Activated CD4-positive, alpha-beta memory T cell treated with anti-CD3 and anti-CD28 coated beads, Interleukin-2, amount 10 ng/mL, durations not matched to agents 7 days and 5 days (primary cell): ENCODE measurements around the gene FAAH. TPM values are rescaled to one million over a fixed set of nuclear protein-coding genes. Genes with fewer than 3 reads are reported as not detected.
"Not testable (repeated sequence)": the region's sequence is repeated elsewhere in the genome, so short reads cannot be mapped to it uniquely, and the experiment has no call there.

Experiments
- CTCF ChIA-PET: fragments of 350-600 bp; sonication (Branson Sonifier 250); formaldehyde crosslinking; loops from one replicate; lab custom pipeline; 2021; ENCODE audit warnings: antibody characterized with exemption, inconsistent platforms; lab: Charles Lee
- POLR2A ChIA-PET: fragments of 350-600 bp; sonication (Branson Sonifier 250); formaldehyde crosslinking; loops from one replicate; lab custom pipeline; 2021; ENCODE audit warnings: antibody characterized with exemption; lab: Charles Lee
- DNase-seq: peaks from one replicate; pipeline ENCODE4 v3.0.0-alpha.2; 2020
- H3K27ac Mint-ChIP-seq: one replicate; pipeline ENCODE4 v1.8.0; 2021; ENCODE audit warnings: mild to moderate bottlenecking, mixed read lengths
- H3K27me3 Mint-ChIP-seq: one replicate; pipeline ENCODE4 v1.8.0; 2021; ENCODE audit warnings: mixed read lengths
- H3K36me3 Mint-ChIP-seq: one replicate; pipeline ENCODE4 v1.8.0; 2021; ENCODE audit warnings: low read depth, mixed read lengths
- H3K4me1 Mint-ChIP-seq: one replicate; pipeline ENCODE4 v1.8.0; 2021; ENCODE audit warnings: mixed read lengths
- H3K4me3 Mint-ChIP-seq: one replicate; pipeline ENCODE4 v1.8.0; 2021; ENCODE audit warnings: mild to moderate bottlenecking, mixed read lengths
- H3K9me3 Mint-ChIP-seq: one replicate; pipeline ENCODE4 v1.8.0; 2021; ENCODE audit warnings: mixed read lengths
- total RNA-seq, 2 experiments: library from RNA; stranded (reverse); gene quantifications; one replicate each; pipeline ENCODE4 v1.2.3, GENCODE V29; 2021

Gene FAAH
- 1 to 10 TPM; 4.0 to 4.3 TPM for total RNA-seq

GRCh38 chr1:46394108-46394871, at the start of gene FAAH:
TSS of gene FAAH (plus strand) at chr1:46394317. CDS start at chr1:46394349, 32 bp downstream.
- H3K9me3 Mint-ChIP-seq, result peaks cover 12% of the 10 kb centered on the region
- H3K4me3 Mint-ChIP-seq, result peak within 1 kb of the TSS; percentile 43
- no peak within 1 kb of the TSS for H3K27ac Mint-ChIP-seq
- ChIA-PET CTCF (interaction anchor here (0.6 kb wide), 1 partner anchor 12 kb away, joined by 4 read pairs; no protein-coding TSS in a partner anchor), POLR2A (no interaction called here)
- H3K4me1 Mint-ChIP-seq, result peaks cover 8% of the 10 kb centered on the region
- peaks cover 25% of the 10 kb centered on the region for H3K27me3 Mint-ChIP-seq
- H3K36me3 Mint-ChIP-seq, result peaks cover 5% of the 10 kb centered on the region
- DNase-seq, result peak; percentile 29

- H3K9me3 Mint-ChIP-seq, result no peaks in the 10 kb centered on the region
- no peak overlapping the region for H3K27ac Mint-ChIP-seq
- ChIA-PET CTCF (interaction anchor here (0.6 to 6.0 kb wide), 3 partner anchors 11 to 100 kb away, joined by 3 to 46 read pairs (median 3); no protein-coding TSS in a partner anchor), POLR2A (interaction anchor here (0.6 to 1.8 kb wide), 2 partner anchors 98 to 262 kb away, joined by 3 to 5 read pairs; partner anchors contain the start of gene RAD54L)
- H3K27me3 Mint-ChIP-seq, result no peaks in the 10 kb centered on the region
- H3K4me3 Mint-ChIP-seq, result no peak overlapping the region
- DNase-seq, result no peak
- H3K4me1 Mint-ChIP-seq, result peaks cover 46% of the 10 kb centered on the region
- peaks cover 45% of the 10 kb centered on the region for H3K36me3 Mint-ChIP-seq
Observed at GRCh38 chr1:46344481-46344880, 49.6 kb upstream of the FAAH start.

GRCh38 chr1:46345281-46345680, 48.8 kb upstream of the FAAH start:
- H3K27ac Mint-ChIP-seq, result no peak overlapping the region
- H3K27me3 Mint-ChIP-seq, result no peaks in the 10 kb centered on the region
- H3K4me3 Mint-ChIP-seq, result no peak overlapping the region
- CTCF ChIA-PET, result interaction anchor here (0.7 to 6.0 kb wide), 5 partner anchors 12 to 122 kb away, joined by 3 to 46 read pairs (median 4); partner anchors contain the start of gene RAD54L
- H3K4me1 Mint-ChIP-seq, result peaks cover 42% of the 10 kb centered on the region
- no peak for DNase-seq
- POLR2A ChIA-PET, result interaction anchor here (1.8 kb wide), 1 partner anchor 98 kb away, joined by 5 read pairs; the partner anchor contains the start of gene RAD54L
- peaks cover 51% of the 10 kb centered on the region for H3K36me3 Mint-ChIP-seq
- H3K9me3 Mint-ChIP-seq, result no peaks in the 10 kb centered on the region

- Mint-ChIP-seq H3K4me3 (no peak overlapping the region), H3K9me3 (no peaks in the 10 kb centered on the region), H3K36me3 (peaks cover 52% of the 10 kb centered on the region), H3K27ac (no peak overlapping the region), H3K27me3 (no peaks in the 10 kb centered on the region), H3K4me1 (peaks cover 8% of the 10 kb centered on the region)
- DNase-seq, result no peak
- ChIA-PET POLR2A (no interaction called here), CTCF (interaction anchor here (0.7 to 1.7 kb wide), 2 partner anchors 18 to 331 kb away, joined by 3 to 4 read pairs; no protein-coding TSS in a partner anchor)
Observed at GRCh38 chr1:46352363-46352762, 41.8 kb upstream of the FAAH start.

- H3K4me3 Mint-ChIP-seq, H3K27me3 Mint-ChIP-seq, H3K4me1 Mint-ChIP-seq, H3K9me3 Mint-ChIP-seq, H3K27ac Mint-ChIP-seq, POLR2A ChIA-PET, DNase-seq: not testable (repeated sequence)
- peaks cover 44% of the 10 kb centered on the region for H3K36me3 Mint-ChIP-seq
- CTCF ChIA-PET, result interaction anchor here (0.8 to 1.3 kb wide), 2 partner anchors 8 to 12 kb away, joined by 3 to 4 read pairs; no protein-coding TSS in a partner anchor
Observed at GRCh38 chr1:46355920-46356319, 38.2 kb upstream of the FAAH start.

GRCh38 chr1:46362158-46362557, 32.0 kb upstream of the FAAH start:
- no peak for DNase-seq
- ChIA-PET POLR2A (no interaction called here), CTCF (interaction anchor here (0.6 to 1.9 kb wide), 4 partner anchors 12 to 107 kb away, joined by 3 to 6 read pairs (median 4); no protein-coding TSS in a partner anchor)
- Mint-ChIP-seq H3K9me3 (no peaks in the 10 kb centered on the region), H3K4me1 (no peaks in the 10 kb centered on the region), H3K27ac (no peak overlapping the region), H3K27me3 (no peaks in the 10 kb centered on the region), H3K4me3 (no peak overlapping the region), H3K36me3 (peaks cover 39% of the 10 kb centered on the region)

GRCh38 chr1:46363121-46363520, 31.0 kb upstream of the FAAH start:
- Mint-ChIP-seq H3K36me3 (peaks cover 40% of the 10 kb centered on the region), H3K9me3 (no peaks in the 10 kb centered on the region), H3K4me3 (no peak overlapping the region), H3K27me3 (no peaks in the 10 kb centered on the region), H3K27ac (no peak overlapping the region), H3K4me1 (no peaks in the 10 kb centered on the region)
- no peak for DNase-seq
- POLR2A ChIA-PET, result no interaction called here
- CTCF ChIA-PET, result no interaction called here

- DNase-seq, result no peak
- H3K36me3 Mint-ChIP-seq, result peaks cover 37% of the 10 kb centered on the region
- no peak overlapping the region for H3K4me3 Mint-ChIP-seq
- POLR2A ChIA-PET, result no interaction called here
- no peaks in the 10 kb centered on the region for H3K4me1 Mint-ChIP-seq
- H3K27me3 Mint-ChIP-seq, result no peaks in the 10 kb centered on the region
- no peak overlapping the region for H3K27ac Mint-ChIP-seq
- CTCF ChIA-PET, result interaction anchor here (1.3 kb wide), 1 partner anchor 24 kb away, joined by 3 read pairs; the partner anchor contains the start of gene NSUN4
- H3K9me3 Mint-ChIP-seq, result no peaks in the 10 kb centered on the region
Observed at GRCh38 chr1:46364612-46365011, 29.5 kb upstream of the FAAH start.

- H3K27ac Mint-ChIP-seq, CTCF ChIA-PET, H3K4me3 Mint-ChIP-seq, H3K27me3 Mint-ChIP-seq, DNase-seq, H3K9me3 Mint-ChIP-seq, POLR2A ChIA-PET, H3K4me1 Mint-ChIP-seq: not testable (repeated sequence)
- H3K36me3 Mint-ChIP-seq, result peaks cover 39% of the 10 kb centered on the region
Observed at GRCh38 chr1:46365796-46366195, 28.3 kb upstream of the FAAH start.

- ChIA-PET POLR2A (no interaction called here), CTCF (interaction anchor here (1.2 kb wide), 1 partner anchor 19 kb away, joined by 5 read pairs; no protein-coding TSS in a partner anchor)
- H3K27me3 Mint-ChIP-seq, result no peaks in the 10 kb centered on the region
- no peaks in the 10 kb centered on the region for H3K9me3 Mint-ChIP-seq
- DNase-seq, result no peak
- peaks cover 5% of the 10 kb centered on the region for H3K4me1 Mint-ChIP-seq
- peaks cover 33% of the 10 kb centered on the region for H3K36me3 Mint-ChIP-seq
- H3K4me3 Mint-ChIP-seq, result no peak overlapping the region
- H3K27ac Mint-ChIP-seq, result no peak overlapping the region
Observed at GRCh38 chr1:46367072-46367471, 27.0 kb upstream of the FAAH start.

- H3K27ac Mint-ChIP-seq, DNase-seq: not testable (repeated sequence)
Observed at GRCh38 chr1:46367701-46368100, 26.4 kb upstream of the FAAH start.

GRCh38 chr1:46368791-46369190, 25.3 kb upstream of the FAAH start:
- DNase-seq, result no peak
- H3K4me1 Mint-ChIP-seq, result peaks cover 5% of the 10 kb centered on the region
- CTCF ChIA-PET, result interaction anchor here (1.4 kb wide), 1 partner anchor 21 kb away, joined by 3 read pairs; no protein-coding TSS in a partner anchor

More at GRCh38 chr1:46367701-46368100, 26.4 kb upstream of the FAAH start:
- H3K4me3 Mint-ChIP-seq, POLR2A ChIA-PET, H3K27me3 Mint-ChIP-seq, H3K9me3 Mint-ChIP-seq, H3K4me1 Mint-ChIP-seq: not testable (repeated sequence)
- CTCF ChIA-PET, result interaction anchor here (1.2 kb wide), 1 partner anchor 20 kb away, joined by 5 read pairs; no protein-coding TSS in a partner anchor
- H3K36me3 Mint-ChIP-seq, result peaks cover 33% of the 10 kb centered on the region

More at GRCh38 chr1:46368791-46369190, 25.3 kb upstream of the FAAH start:
- no peak overlapping the region for H3K4me3 Mint-ChIP-seq
- POLR2A ChIA-PET, result no interaction called here
- no peaks in the 10 kb centered on the region for H3K27me3 Mint-ChIP-seq
- no peak overlapping the region for H3K27ac Mint-ChIP-seq
- peaks cover 25% of the 10 kb centered on the region for H3K36me3 Mint-ChIP-seq
- H3K9me3 Mint-ChIP-seq, result no peaks in the 10 kb centered on the region
